Ascending aorta (tissue), 2 donors: ENCODE measurements around the gene ZNF362. TPM values are rescaled to one million over a fixed set of nuclear protein-coding genes. Genes with fewer than 3 reads are reported as not detected.

Experiments used
- DNase-seq, 2 donors: peaks; one replicate each; pipeline ENCODE4 v3.0.0-alpha.2; 2019; ENCODE audit warnings: low spot score in 2 of 2
- H3K27ac ChIP-seq, 2 donors: fragments of 200-600 bp; sonication (generic); one replicate each; pipeline ENCODE4 v1.5.1; 2016 to 2017; ENCODE audit warnings: mild to moderate bottlenecking in 1 of 2
- H3K27me3 ChIP-seq: fragments of 200-600 bp; sonication (generic); one replicate; pipeline ENCODE4 v1.5.1; 2017
- H3K36me3 ChIP-seq, 2 donors: fragments of 200-600 bp; sonication (generic); one replicate each; pipeline ENCODE4 v1.5.1; 2016
- H3K4me1 ChIP-seq, 2 donors: fragments of 200-600 bp; sonication (generic); one replicate each; pipeline ENCODE4 v1.5.1; 2016 to 2017; ENCODE audit warnings: mild to moderate bottlenecking in 1 of 2
- H3K4me3 ChIP-seq, 2 donors: fragments of 200-600 bp; sonication (generic); one replicate each; pipeline ENCODE4 v1.5.1; 2016 to 2017; ENCODE audit warnings: mild to moderate bottlenecking in 1 of 2
- H3K9me3 ChIP-seq, 2 donors: fragments of 200-600 bp; sonication (generic); one replicate each; pipeline ENCODE4 v1.5.1; 2016
- CTCF ChIP-seq, 3 experiments: fragments of 200-600 bp in 2 of 3; fragments of 450-650 bp in 1 of 3; sonication (generic) in 2 of 3; IDR thresholded peaks; one replicate each; pipeline ENCODE4 v1.5.1; 2016 to 2019; ENCODE audit warnings: antibody characterized with exemption in 3 of 3, mild to moderate bottlenecking in 1 of 3, moderate library complexity in 1 of 3
- intact Hi-C: fragments of 100-400 bp; cut with DNase I; formaldehyde crosslinking; loops from one replicate; pipeline ENCODE4 v1.15.1; 2023
- total RNA-seq: library from RNA; depleted of rRNA; stranded (reverse); fragments of >200 nt; gene quantifications from one replicate; pipeline ENCODE4 v1.1.0, GENCODE V29; 2016

Gene ZNF362
- total RNA-seq, 1 donor from 2014 or later, result 34.4 TPM

GRCh38 chr1:33275706-33276572 is 19.6 kb downstream of the ZNF362 start:
- TF ChIP-seq CTCF (IDR thresholded peaks at IDR 0.05), result no peak
- peaks cover 34 to 55% of the 10 kb centered on the region in 2 donors for H3K36me3 ChIP-seq
- H3K9me3 ChIP-seq, result no peaks in the 10 kb centered on the region
- no peak overlapping the region for H3K4me3 ChIP-seq
- DNase-seq, result no peak
- no peaks in the 10 kb centered on the region for H3K27me3 ChIP-seq
- peak overlapping the region; percentile 14 to 19 for H3K27ac ChIP-seq
- intact Hi-C loops, result no loop called here
- H3K4me1 ChIP-seq, result peaks cover 0 to 23% of the 10 kb centered on the region in 2 donors

GRCh38 chr1:33276573-33277298 is 20.4 kb downstream of the ZNF362 start:
- no peak for DNase-seq
- intact Hi-C loops, result no loop called here
- no peak overlapping the region for H3K27ac ChIP-seq
- H3K4me1 ChIP-seq, result peaks cover 0 to 17% of the 10 kb centered on the region in 2 donors
- H3K27me3 ChIP-seq, result no peaks in the 10 kb centered on the region
- H3K4me3 ChIP-seq, result no peak overlapping the region
- H3K9me3 ChIP-seq, result no peaks in the 10 kb centered on the region
- peaks cover 41 to 59% of the 10 kb centered on the region in 2 donors for H3K36me3 ChIP-seq
- no peak for TF ChIP-seq CTCF (IDR thresholded peaks at IDR 0.05)

GRCh38 chr1:33277488-33278084 is 21.3 kb downstream of the ZNF362 start:
- H3K36me3 ChIP-seq, result peaks cover 49 to 67% of the 10 kb centered on the region in 2 donors
- intact Hi-C loops, result no loop called here
- H3K27me3 ChIP-seq, result no peaks in the 10 kb centered on the region
- peak overlapping the region in 1 of 2 donors; percentile 3 for H3K27ac ChIP-seq
- TF ChIP-seq CTCF (IDR thresholded peaks at IDR 0.05), result no peak
- peak in 1 of 2 donors; percentile 60 for DNase-seq
- no peak overlapping the region for H3K4me3 ChIP-seq
- no peaks in the 10 kb centered on the region for H3K9me3 ChIP-seq
- peaks cover 0 to 8% of the 10 kb centered on the region in 2 donors for H3K4me1 ChIP-seq

GRCh38 chr1:33280091-33280661 is 23.9 kb downstream of the ZNF362 start:
- Histone ChIP-seq H3K4me3 (no peak overlapping the region), H3K27ac (no peak overlapping the region), H3K36me3 (peaks cover 65 to 87% of the 10 kb centered on the region in 2 donors), H3K27me3 (no peaks in the 10 kb centered on the region), H3K9me3 (no peaks in the 10 kb centered on the region), H3K4me1 (no peaks in the 10 kb centered on the region)
- intact Hi-C loops, result no loop called here
- DNase-seq, result no peak
- TF ChIP-seq CTCF (IDR thresholded peaks at IDR 0.05), result no peak

GRCh38 chr1:33281554-33282303 is 25.4 kb downstream of the ZNF362 start:
- Histone ChIP-seq H3K4me3 (no peak overlapping the region), H3K36me3 (peaks cover 55 to 84% of the 10 kb centered on the region in 2 donors), H3K9me3 (no peaks in the 10 kb centered on the region), H3K4me1 (peaks cover 0 to 5% of the 10 kb centered on the region in 2 donors), H3K27ac (no peak overlapping the region), H3K27me3 (no peaks in the 10 kb centered on the region)
- no peak for TF ChIP-seq CTCF (IDR thresholded peaks at IDR 0.05)
- intact Hi-C loops, result no loop called here
- DNase-seq, result no peak
